RKO (cell line): ENCODE results near the gene CLEC18B.
"Not testable (repeated sequence)": the region's sequence is repeated elsewhere in the genome, so short reads cannot be mapped to it uniquely, and the experiment has no call there.

ENCODE experiments used
- DNase-seq: peaks from one replicate; pipeline ENCODE4 v3.0.0-alpha.2; 2016; ENCODE audit warnings: low spot score

CLEC18B gene

GRCh38 chr16:74420612-74421481 is at the start of gene CLEC18B:
CLEC18B (minus strand) TSS chr16:74421478; CDS start chr16:74421270, 208 bp downstream.
- DNase-seq, result not testable (repeated sequence)

GRCh38 chr16:74469946-74470478 is 48.7 kb upstream of the CLEC18B start:
- no peak for DNase-seq

- DNase-seq, result no peak
Observed at GRCh38 chr16:74468807-74469525, 47.7 kb upstream of the CLEC18B start.

GRCh38 chr16:74466872-74467271 is 45.6 kb upstream of the CLEC18B start:
- DNase-seq, result no peak

GRCh38 chr16:74465851-74466685 is 44.8 kb upstream of the CLEC18B start:
- no peak for DNase-seq

- no peak for DNase-seq
Observed at GRCh38 chr16:74465281-74465680, 44.0 kb upstream of the CLEC18B start.

- DNase-seq, result no peak
Observed at GRCh38 chr16:74463888-74464287, 42.6 kb upstream of the CLEC18B start.

GRCh38 chr16:74462361-74462760 is 41.1 kb upstream of the CLEC18B start:
- peak; percentile 28 for DNase-seq

GRCh38 chr16:74461826-74462225 is 40.5 kb upstream of the CLEC18B start:
- DNase-seq, result no peak

- no peak for DNase-seq
Observed at GRCh38 chr16:74460542-74460941, 39.3 kb upstream of the CLEC18B start.

- DNase-seq, result no peak
Observed at GRCh38 chr16:74456290-74456625, 35.0 kb upstream of the CLEC18B start.

GRCh38 chr16:74455619-74456289 is 34.5 kb upstream of the CLEC18B start:
- no peak for DNase-seq

GRCh38 chr16:74455213-74455612 is 33.9 kb upstream of the CLEC18B start:
- DNase-seq, result no peak

GRCh38 chr16:74451951-74452758 is 30.9 kb upstream of the CLEC18B start:
- DNase-seq, result no peak

GRCh38 chr16:74450967-74451760 is 29.9 kb upstream of the CLEC18B start:
- DNase-seq, result no peak

- no peak for DNase-seq
Observed at GRCh38 chr16:74450236-74450635, 29.0 kb upstream of the CLEC18B start.

- DNase-seq, result peak; percentile 43
Observed at GRCh38 chr16:74449470-74449869, 28.2 kb upstream of the CLEC18B start.

GRCh38 chr16:74448990-74449389 is 27.7 kb upstream of the CLEC18B start:
- DNase-seq, result peak; percentile 19

GRCh38 chr16:74447578-74447977 is 26.3 kb upstream of the CLEC18B start:
- no peak for DNase-seq

- no peak for DNase-seq
Observed at GRCh38 chr16:74446866-74447265, 25.6 kb upstream of the CLEC18B start.
